22Rv1 (cell line): Measurements from ENCODE around the gene MCAT.
A peak's percentile ranks its signal among the peaks of the same experiment; 100 is the strongest.

Source experiments
- H3K27ac ChIP-seq: fragments of 450-650 bp; 2 replicates; pipeline ENCODE4 v1.5.1; 2017
- CTCF ChIP-seq: fragments of 450-650 bp; IDR thresholded peaks from 2 replicates; pipeline ENCODE4 v1.5.1; 2017; ENCODE audit warnings: mild to moderate bottlenecking
- ZFX ChIP-seq: fragments of 450-650 bp; IDR thresholded peaks from 2 replicates; pipeline ENCODE4 v1.6.1; 2017; ENCODE audit warnings: antibody characterized with exemption, borderline replicate concordance

MCAT gene

GRCh38 chr22:43118024-43118849 is 25.0 kb downstream of the MCAT start:
- no peak overlapping the region for H3K27ac ChIP-seq
- TF ChIP-seq CTCF (no peak), ZFX (no peak)

DNA sequence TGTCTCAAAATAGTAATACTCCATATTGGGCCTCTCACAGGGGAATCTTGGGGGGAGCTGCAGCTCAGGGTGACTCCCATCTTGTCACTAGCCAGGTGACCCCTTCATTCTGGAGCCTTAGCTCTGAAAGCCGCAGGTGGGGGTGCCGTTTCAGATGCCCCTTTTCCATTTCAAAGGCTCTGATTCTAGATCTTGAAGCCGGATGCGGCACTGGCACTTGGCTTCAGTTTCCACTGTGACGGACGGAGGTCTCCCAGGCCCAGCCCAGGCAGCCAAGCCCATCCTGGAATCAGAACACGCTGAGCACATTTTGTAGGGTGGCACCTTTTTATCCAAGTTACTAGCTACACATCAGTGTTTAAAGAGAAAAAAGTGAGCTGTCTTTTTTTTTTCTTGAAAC is 26.3 kb downstream of the MCAT start:
- H3K27ac ChIP-seq, result no peak overlapping the region
- no peak for TF ChIP-seq CTCF
- no peak for TF ChIP-seq ZFX

DNA sequence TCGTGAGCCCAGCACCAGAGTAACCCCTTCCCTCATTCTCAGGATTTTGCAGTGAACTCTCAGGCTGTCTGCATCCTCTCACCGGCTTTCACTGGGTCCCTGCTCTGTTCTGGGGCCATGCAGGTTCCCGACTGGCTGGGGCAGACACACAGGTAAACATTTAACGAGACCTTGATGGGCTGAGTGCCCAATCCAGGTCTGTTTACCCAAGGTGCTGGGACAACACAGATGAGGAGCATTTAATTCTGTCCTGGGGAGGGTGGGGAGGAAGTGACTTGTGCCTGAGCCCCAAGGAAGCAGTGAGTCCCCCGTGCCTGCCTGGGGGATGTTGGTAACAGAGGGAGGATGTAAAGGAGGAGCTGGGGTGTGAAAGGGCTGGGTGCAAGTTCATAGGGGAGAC is 28.2 kb downstream of the MCAT start:
- peak overlapping the region; percentile 54 for H3K27ac ChIP-seq
- TF ChIP-seq CTCF, result no peak

DNA sequence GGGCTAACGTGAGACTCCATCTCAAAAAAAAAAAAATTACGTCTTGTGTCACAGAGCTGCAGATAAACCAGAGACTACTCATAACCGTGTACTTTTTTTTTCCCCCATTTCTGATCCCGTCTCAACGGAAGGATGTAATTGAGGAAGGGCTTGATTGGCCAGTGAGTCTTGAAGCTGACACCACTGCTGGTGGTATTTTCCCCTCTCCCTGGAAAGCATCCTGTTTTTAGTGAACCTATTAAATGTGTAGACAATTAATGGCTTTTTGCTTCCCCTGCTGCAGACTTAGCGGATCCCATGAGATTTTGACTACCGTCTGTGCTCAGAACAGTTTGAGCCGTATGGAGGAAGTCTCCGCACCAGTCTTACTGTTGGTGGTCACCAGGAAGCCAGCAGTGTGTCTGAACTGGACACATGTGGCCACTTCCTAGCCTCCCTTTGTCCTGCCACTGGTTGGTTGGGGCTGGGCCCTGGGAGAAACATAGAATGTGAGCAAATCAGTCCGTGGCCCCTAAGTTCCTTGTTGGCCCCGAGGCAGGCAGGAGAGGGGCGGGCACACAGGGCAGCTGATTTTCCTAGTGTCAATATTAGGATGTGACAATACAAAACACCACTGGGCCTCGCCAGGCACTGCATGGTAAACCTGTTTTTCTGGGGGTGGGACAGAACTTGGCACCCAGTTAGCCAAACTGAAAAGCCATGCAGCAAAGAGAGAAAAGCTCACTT is 29.5 kb downstream of the MCAT start:
- TF ChIP-seq CTCF (no peak), ZFX (no peak)
- H3K27ac ChIP-seq, result peak overlapping the region; percentile 54

GRCh38 chr22:43110927-43111623 is 32.1 kb downstream of the MCAT start:
- TF ChIP-seq CTCF (no peak), ZFX (no peak)
- peak overlapping the region; percentile 37; the same call in 1 of the 2 replicates for H3K27ac ChIP-seq

- H3K27ac ChIP-seq, result peak within 1 kb of the TSS; percentile 37; the same call in 1 of the 2 replicates
- TF ChIP-seq ZFX (no peak), CTCF (no peak)
Observed at GRCh38 chr22:43110444-43110926, 32.7 kb downstream of the MCAT start, which contains the start of gene BIK. Gene BIK, plus strand, starts transcription at chr22:43110750. Its CDS starts 13,273 bp downstream, at chr22:43124023.
